Cardiac fibroblast (primary cell): Measurements from ENCODE around the gene NTRK2.

Experiments used
- DNase-seq, 2 donors: peaks; one replicate each; pipeline versions ENCODE4 v3.0.0 to v3.0.0-alpha.2; 2010; ENCODE audit warnings: low read depth in 2 of 2
- H3K4me3 ChIP-seq, 2 donors: replicated peaks in 1 of 2; 1 replicate in 1 of 2; 2 replicates in 1 of 2; pipeline ENCODE4 v1.5.1; 2011; ENCODE audit warnings: low read depth in 2 of 2, low read length in 2 of 2, mild to moderate bottlenecking in 2 of 2, moderate library complexity in 1 of 2
- TF ChIP-seq, protein P1 (sequence below): IDR thresholded peaks from one replicate; pipeline ENCODE4 v1.5.1; 2011; ENCODE audit warnings: low read depth, mild to moderate bottlenecking, low read length, inconsistent platforms

Gene NTRK2

GRCh38 chr9:84669288-84670137 is at the start of gene NTRK2:
Gene NTRK2 (plus strand): TSS chr9:84669729. CDS start chr9:84670749, 1,020 bp downstream.
- peak; percentile 20 to 41 for DNase-seq
- TF ChIP-seq, protein P1, sequence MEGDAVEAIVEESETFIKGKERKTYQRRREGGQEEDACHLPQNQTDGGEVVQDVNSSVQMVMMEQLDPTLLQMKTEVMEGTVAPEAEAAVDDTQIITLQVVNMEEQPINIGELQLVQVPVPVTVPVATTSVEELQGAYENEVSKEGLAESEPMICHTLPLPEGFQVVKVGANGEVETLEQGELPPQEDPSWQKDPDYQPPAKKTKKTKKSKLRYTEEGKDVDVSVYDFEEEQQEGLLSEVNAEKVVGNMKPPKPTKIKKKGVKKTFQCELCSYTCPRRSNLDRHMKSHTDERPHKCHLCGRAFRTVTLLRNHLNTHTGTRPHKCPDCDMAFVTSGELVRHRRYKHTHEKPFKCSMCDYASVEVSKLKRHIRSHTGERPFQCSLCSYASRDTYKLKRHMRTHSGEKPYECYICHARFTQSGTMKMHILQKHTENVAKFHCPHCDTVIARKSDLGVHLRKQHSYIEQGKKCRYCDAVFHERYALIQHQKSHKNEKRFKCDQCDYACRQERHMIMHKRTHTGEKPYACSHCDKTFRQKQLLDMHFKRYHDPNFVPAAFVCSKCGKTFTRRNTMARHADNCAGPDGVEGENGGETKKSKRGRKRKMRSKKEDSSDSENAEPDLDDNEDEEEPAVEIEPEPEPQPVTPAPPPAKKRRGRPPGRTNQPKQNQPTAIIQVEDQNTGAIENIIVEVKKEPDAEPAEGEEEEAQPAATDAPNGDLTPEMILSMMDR: no peak
- H3K4me3 ChIP-seq: peak within 1 kb of the TSS; percentile 38 to 46

DNA sequence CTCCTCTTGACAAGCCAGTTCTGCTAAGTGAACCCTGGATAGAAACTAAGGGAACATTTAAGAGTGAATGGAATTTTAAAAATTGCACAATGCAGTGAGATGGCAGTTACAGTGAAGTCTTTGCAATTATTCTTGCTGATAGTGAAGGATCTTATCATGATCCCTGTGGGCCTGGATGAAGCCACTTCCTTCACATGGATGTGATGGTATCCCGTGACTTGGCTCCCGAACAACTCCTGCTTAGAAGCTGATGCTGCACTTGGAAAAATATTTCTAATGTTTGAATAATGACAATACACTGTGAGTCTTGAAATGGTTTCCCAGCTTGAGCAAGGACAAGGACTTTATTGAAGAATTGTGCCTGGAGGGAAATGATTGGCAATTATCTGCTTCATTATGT is 49.2 kb upstream of the NTRK2 start:
- TF ChIP-seq, protein P1: no peak
- peak in 1 of 2 donors; percentile 1 for DNase-seq
- no peak overlapping the region for H3K4me3 ChIP-seq

DNA sequence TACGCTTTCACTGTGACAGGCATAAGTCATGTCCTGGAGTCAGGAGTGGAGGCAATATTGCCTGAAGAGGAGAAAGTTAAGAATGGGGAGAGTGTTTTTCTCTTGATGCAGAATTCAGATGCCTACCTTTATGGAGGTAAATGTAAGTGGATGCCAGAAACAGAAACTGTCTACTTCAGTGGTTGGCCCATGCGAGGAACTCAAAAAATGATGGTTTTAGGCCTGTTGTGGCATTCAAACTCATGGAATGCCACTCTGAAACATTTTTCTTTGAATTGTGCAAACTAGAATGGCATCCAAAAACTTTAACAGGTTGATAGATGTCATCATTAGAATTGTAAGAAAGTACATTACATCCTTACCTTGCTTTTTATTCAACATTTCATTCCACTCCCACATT is 47.7 kb upstream of the NTRK2 start:
- H3K4me3 ChIP-seq: no peak overlapping the region
- TF ChIP-seq, protein P1: no peak
- DNase-seq: no peak

- no peak overlapping the region for H3K4me3 ChIP-seq
- TF ChIP-seq, protein P1: no peak
- no peak for DNase-seq
These were observed 46.5 kb upstream of the NTRK2 start for GRCh38 chr9:84622981-84623380.

DNA sequence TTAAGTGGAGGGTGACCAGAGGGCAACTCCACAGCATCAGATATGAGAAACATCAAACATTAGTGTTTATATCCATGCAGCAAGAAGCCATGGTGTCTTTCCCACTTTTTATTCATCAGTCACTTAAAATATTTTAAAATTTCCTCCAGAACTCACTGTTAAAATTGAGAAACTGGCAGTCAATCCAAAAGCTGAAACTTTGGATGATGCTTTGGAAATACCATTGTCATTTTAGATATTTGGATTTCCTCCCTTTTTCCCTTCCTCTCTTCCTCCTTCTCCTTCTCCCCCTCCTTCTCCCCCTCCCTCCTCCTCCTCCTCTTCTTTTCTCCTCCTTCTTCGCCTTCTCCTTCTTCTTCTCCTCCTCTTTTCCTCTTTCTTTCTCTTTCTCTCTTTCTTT is 33.1 kb upstream of the NTRK2 start:
- DNase-seq: no peak
- TF ChIP-seq, protein P1: no peak
- no peak overlapping the region for H3K4me3 ChIP-seq

- DNase-seq: no peak
- H3K4me3 ChIP-seq: no peak overlapping the region
- TF ChIP-seq, protein P1: no peak
These were observed 26.9 kb upstream of the NTRK2 start for GRCh38 chr9:84642553-84643141.
